Peyer's patch (tissue), 4 donors: ENCODE results near the gene RCOR2.

Experiments
- POLR2A ChIP-seq, 2 donors: fragments of 450-650 bp; IDR thresholded peaks; one replicate each; pipeline ENCODE4 v1.5.1; 2017; ENCODE audit warnings: antibody characterized with exemption in 2 of 2, mild to moderate bottlenecking in 2 of 2, moderate library complexity in 2 of 2
- TF ChIP-seq, protein P1 (sequence below), 6 experiments: fragments of 450-650 bp in 4 of 6; fragments of 200-600 bp in 2 of 6; sonication (generic) in 1 of 6; IDR thresholded peaks; one replicate each; pipeline ENCODE4 v1.5.1; 2017 to 2019; ENCODE audit warnings: antibody characterized with exemption in 6 of 6, mild to moderate bottlenecking in 3 of 6, moderate library complexity in 1 of 6

- TF ChIP-seq, protein P1, sequence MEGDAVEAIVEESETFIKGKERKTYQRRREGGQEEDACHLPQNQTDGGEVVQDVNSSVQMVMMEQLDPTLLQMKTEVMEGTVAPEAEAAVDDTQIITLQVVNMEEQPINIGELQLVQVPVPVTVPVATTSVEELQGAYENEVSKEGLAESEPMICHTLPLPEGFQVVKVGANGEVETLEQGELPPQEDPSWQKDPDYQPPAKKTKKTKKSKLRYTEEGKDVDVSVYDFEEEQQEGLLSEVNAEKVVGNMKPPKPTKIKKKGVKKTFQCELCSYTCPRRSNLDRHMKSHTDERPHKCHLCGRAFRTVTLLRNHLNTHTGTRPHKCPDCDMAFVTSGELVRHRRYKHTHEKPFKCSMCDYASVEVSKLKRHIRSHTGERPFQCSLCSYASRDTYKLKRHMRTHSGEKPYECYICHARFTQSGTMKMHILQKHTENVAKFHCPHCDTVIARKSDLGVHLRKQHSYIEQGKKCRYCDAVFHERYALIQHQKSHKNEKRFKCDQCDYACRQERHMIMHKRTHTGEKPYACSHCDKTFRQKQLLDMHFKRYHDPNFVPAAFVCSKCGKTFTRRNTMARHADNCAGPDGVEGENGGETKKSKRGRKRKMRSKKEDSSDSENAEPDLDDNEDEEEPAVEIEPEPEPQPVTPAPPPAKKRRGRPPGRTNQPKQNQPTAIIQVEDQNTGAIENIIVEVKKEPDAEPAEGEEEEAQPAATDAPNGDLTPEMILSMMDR (IDR thresholded peaks at IDR 0.05): no peak
- no peak for TF ChIP-seq POLR2A (IDR thresholded peaks at IDR 0.05)
These were observed 26.6 kb downstream of the RCOR2 start for GRCh38 chr11:63890368-63890767.
